Inferior parietal cortex (tissue), 1 donor: Measurements from ENCODE around the gene HTRA1.

Experiments
- DNase-seq: peaks from one replicate; pipeline ENCODE4 v3.0.0-alpha.2; 2016; ENCODE audit errors: extremely low spot score

Gene HTRA1

DNA sequence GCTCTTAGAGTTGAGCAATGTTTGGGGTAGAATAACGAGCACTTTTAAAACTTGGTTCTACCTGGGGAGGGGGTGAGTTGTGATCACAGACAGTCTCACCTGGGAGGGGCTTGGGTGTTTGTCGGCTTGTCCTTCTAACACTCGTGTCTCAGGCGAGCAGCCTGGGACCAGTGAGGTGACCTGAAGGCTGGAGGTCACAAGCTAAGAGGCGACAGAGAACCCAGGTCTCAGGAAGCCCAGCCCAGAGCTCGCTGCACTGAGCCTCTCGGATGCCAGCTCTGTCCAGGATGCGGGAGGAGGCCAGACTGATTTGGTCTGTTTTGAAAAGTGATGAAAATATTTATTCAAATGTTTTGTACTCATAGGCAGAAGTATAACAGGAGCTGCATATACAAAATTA lies 11.8 kb downstream of the HTRA1 start:
- DNase-seq, result no peak

DNA sequence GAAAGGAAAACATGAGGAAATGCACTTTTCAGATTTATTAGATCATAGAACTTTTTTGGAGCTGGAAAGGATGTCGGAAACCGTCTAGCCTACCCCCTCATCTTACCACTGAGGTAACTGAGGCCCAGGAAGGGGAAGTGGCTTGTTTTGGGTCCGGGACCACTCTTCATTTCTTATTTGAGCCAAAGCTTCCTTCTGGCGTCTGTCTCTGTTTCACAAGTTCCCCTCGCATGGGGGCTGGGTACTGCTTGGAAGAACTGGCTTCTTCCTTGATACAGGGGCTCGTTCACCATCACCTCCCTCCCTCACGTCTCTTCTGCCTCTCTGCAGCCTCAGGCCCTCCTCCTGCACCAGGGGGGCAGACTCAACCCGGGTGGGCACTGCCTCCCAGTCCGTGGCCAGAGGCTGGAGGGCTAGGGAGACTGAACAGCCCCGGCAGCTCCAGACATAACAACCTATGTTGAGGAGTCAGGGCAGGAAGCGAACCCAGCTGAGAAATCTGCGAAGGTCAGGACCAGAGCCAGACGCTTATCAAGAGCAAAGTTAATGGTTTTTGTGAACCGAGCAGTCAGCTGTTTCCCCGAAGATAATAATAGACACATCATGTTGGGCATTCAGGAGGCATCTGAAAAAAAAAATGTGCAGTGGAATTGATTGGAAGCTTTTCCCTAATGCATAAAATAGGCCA lies 12.9 kb downstream of the HTRA1 start:
- DNase-seq, result no peak

DNA sequence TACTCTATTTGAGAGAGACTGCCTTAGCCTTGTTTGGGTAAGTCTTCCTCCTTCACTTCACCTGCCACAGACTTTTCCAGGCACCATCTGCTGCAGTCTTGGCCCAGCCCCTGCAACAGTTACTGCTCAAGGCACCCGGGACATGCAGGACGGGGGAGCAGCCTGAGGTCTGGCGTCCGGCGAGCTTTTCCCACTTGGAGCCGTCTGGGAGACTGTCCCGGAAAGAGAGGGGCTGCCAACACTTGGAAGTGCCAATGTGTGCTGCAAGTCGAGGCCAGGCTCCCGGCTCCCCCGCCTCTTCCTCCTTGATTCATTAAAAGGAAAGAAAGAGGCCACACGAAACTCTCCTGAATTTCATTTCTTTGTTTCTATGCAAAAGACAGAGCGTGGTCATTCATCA lies 13.7 kb downstream of the HTRA1 start:
- DNase-seq, result no peak

DNA sequence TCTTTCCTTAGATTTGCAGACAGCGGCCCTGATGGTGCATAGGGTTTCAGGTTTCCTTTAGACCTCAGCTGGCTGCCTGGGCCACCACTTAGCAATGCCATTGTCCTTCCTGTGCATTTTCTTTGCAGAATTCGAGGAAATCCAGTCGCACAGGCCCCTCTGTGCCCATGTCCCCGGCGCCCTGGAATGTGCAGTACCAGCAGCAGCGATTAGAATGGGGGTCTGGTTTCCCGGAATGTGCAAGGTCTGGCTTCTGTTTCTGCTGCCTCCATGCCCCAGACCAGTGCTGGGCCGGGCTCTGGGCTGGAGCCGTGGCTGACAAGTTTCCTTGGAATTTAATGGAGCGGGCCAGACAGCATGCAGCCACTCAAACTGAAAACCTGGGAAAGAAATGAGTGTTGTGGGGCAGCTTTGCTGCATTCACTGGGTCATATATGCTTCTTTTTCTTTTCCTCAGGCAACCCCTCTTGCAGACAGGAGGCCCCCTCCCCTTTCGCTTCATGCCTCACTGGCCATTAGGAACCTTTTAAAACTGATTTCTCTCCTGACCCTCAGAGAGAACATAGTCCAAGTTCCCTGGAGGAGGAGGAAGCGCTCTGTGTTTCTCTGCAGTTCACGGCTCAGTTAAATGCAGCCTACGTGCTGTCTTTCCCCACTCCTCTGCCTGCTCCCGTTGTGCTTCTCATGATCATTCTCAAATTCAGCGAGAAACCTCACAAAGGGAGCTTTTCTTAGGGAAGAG lies 14.4 kb downstream of the HTRA1 start:
- DNase-seq, result no peak

DNA sequence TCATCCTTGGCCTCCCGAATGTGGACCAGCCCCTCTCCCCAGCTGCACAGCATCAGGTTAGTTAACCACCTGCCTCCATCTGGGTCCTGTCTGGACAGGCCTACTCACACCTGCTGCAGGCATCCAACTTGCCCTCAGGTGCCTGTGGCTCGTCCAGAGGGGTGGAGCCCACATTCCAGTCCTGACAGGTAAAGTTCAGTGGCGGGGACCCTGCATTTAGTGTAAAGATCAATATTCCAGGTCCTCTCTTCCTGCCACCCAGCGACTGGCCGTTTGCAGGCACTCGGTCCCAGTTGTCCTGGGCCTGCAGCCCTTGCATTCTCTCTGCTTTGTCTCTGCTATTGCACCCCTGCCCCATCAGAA lies 15.0 kb downstream of the HTRA1 start:
- DNase-seq, result no peak

DNA sequence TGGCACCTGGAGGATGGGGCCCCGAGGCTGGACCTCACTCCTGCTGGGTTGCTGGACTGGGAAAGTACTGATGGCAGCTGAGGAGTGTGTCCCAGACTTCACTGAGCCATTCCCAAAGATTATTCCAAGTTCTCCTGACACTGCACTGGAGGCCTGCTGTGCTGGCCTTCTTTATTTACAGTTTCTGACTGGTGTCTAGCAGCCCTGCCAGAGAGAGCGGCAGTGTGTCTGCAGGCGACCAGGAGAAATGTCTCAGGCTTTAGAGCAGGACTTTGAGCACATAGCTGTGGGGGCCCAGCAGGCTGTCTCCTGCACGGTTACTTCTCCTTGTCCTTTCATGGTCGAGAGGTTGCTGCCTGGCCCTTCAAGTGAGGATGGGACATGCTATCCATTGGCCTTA lies 16.1 kb downstream of the HTRA1 start:
- no peak for DNase-seq

DNA sequence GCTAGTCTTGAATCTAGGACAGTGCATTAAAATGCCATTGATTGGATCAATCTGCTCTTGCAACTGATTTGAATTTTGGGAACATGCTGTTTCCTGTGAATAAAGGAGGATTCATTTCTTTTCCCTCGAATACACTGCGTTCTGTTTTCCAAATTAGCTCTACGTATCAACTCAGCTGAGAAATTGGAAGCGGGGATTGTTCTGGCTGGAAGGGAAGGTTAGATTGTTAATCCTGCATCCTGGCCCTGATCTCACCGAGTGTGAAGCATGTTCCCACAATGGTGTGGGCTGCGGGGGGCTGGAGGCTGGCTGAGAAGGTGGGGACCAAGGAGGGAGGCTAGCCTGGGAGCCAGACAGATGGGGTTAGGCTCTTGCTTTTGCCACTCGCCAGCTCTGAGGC lies 17.6 kb downstream of the HTRA1 start:
- DNase-seq, result peak; percentile 82

DNA sequence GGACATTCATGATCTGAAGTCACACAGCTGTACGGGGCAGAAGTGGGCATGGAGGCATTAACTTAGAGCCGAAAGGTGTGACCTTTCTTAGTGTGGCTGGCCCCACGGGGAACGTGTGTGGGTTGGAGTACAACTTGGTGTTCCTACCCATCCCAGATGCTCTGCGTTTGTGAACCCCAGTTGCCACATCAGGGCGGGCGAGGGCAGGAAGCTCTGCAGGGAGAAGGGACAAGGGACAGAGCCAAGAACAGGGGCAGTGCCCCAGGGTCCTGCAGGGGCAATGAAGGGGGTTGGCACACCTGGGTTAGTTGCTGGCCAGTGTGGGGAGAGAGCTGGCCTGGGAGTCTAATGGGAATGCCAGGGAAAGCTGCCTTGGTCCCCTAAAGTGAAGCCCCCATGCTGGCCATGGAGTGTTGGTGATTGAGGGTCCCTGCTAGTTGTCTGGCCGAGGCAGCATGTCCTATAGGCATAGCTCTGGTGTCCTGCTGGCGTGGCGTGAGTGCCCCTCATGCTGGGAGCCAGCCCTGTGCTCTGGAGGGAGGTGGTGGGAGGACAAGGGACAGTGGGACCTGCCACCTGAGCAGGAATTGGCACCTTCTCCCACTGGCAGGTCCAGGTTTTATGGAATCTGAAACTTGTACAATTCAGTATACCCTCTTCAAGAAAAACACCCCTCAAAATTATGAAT lies 18.9 kb downstream of the HTRA1 start:
- no peak for DNase-seq

DNA sequence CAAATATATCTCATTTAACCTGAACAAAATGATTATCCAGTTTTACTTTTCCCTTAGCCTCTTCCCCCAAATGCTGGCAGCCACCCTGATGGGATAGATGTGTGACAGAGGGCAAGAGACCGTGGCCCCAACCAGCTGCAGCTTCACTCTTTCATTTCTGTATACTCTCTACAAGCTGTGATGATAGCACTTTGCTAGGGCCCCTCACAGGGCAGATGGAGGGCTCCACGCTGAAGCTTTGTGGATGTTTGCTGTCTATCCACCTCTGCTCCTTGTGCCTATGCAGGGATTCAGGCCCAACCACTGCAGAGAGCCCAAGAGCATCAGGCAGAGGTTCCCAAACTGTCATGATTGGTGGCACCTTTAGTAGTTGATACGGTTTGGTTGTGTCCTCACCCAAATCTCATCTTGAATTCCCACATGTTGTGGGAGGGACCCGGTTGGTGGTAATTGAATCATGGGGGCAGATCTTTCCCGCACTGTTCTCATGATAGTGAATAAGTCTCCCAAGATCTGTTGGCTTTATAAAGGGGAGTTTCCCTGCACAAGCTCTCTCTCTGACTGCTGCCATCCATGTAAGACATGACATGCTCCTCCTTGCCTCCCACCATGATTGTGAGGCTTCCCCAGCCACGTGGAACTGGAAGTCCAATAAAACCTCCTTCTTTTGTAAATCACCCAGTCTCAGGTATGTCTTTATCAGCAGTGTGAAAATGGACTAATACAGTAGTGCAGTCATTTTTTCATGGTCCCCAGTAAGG lies 20.1 kb downstream of the HTRA1 start:
- no peak for DNase-seq

DNA sequence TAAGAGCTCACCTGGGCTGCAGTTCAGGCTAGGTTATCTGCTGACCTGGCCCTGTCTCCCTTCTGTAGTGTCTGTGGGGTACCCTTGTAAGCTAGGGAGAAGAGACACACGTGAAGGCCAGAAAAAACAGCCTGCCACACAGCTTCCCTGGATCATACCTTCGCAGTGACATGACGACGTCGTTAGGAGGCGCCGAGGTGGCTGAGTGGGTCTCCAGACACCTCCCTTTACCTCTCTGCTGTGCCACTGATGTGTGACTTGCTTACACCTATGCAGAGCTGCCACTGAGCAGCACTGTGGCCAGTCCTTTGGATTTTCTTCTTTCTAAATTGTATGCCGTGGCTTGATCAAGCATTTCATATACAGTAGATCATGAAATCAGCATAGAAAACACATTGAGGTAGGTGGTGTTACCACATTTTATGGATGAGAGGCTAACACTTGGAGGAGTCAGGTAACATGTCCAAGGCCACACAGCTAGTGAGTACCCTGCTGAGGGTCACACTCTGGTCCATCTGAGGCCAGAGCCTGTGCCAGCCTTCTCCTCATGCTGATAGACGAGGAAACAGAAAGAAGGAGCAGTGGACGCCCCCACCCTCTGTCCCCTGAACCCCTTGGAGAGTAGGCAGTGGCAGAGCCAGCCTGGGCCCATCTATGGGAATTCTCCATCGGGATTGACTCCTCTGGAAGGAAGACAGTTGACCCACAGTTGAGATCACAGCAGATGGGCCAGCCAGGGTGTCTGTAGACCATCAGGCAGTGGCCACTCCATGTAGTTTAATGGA lies 23.1 kb downstream of the HTRA1 start:
- DNase-seq, result no peak

DNA sequence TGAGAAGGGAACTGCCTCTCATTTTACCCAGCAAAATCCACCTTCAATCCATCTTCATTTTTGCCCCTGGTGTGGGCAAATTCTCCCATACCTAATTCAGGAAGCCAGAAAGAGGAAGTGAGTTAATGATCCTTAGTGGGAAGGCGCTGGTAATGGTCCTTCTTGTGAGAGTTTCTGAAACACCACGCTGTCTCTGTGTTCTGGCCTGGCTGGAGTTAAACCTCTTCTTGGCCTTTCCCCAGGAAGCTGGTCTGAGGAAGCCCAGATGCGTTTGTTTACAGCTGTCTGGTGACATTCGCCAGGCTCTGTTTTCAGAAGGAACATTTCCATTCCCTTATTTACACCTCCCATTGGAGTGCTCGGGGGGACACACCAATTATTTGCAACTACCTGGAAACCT lies 24.3 kb downstream of the HTRA1 start:
- DNase-seq, result no peak

DNA sequence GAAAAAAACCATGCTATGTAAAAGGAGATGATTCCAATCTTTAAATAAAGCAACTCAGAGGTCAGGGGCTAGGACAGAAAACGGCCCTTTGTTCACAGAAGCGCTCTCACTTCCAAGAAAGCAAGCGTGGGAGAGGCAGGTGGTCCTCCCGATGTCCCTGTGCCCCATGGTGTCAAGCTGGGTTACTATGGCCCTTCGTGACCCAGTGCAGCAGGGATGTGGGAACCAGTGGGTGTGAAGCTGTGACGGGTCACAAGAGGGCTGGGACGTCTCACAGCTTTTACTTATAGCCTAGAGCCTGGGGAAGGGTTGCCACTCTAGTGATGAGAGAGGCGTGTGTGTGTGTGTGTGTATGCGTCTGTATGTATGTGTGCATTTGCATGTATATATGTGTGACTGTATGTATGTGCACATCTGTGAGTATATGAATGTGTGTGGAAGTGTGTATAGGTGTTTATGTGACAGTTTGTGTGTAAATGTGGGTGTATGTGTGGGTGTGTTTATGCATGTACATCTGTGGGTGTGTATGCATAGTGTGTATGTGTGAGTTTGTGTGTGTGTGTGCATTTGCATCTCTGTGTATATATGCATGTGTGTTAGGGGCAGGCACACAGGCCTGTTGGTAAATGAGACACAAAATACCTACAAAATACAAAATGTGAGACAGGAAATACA lies 25.2 kb downstream of the HTRA1 start:
- DNase-seq, result no peak

DNA sequence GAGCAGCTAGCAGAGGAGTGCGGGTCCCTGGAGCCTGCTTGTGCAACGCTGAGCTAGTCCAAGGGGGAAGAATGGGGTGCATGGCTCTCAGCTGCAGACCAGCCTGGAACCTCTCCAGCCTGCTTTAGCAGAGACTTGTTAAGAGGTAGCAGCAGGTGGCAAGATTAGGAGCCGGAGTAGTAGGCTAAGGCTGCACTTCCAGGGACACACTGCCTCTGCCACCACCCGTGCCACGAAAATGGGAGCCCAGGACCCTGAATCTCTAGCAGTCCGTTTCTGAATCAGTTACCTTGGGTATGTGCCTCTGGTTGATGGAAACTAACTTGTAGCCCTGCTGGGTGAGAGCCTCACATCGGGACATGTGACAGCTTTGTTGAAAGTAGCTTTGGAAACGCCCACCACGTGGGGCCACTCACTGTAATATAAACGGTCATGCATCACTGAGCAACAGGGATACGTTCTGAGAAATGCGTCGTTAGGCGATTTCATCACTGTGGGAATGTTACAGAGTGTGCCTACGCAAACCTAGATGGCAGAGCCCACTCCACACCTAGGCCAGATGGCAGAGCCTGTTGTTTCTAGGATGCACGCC lies 25.9 kb downstream of the HTRA1 start:
- no peak for DNase-seq

DNA sequence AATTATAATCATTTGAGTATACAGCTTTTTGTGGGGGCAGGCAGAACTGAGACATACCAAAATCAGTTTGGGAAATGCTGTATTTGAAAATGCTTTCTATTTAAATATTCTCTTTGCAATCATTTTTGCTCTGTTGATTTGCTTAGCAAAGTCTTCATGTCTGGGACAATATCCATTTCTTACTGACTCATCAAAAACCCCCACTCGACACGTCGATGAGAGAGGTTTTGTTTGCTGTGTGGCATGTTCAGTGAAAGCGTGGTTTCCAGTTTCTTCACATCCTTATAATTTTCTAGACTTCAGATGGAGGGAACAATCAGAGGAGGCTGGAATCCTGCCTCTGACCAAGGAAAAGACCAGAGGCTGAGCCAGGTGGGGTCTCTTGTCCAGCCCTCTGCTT lies 28.9 kb downstream of the HTRA1 start:
- DNase-seq, result no peak

DNA sequence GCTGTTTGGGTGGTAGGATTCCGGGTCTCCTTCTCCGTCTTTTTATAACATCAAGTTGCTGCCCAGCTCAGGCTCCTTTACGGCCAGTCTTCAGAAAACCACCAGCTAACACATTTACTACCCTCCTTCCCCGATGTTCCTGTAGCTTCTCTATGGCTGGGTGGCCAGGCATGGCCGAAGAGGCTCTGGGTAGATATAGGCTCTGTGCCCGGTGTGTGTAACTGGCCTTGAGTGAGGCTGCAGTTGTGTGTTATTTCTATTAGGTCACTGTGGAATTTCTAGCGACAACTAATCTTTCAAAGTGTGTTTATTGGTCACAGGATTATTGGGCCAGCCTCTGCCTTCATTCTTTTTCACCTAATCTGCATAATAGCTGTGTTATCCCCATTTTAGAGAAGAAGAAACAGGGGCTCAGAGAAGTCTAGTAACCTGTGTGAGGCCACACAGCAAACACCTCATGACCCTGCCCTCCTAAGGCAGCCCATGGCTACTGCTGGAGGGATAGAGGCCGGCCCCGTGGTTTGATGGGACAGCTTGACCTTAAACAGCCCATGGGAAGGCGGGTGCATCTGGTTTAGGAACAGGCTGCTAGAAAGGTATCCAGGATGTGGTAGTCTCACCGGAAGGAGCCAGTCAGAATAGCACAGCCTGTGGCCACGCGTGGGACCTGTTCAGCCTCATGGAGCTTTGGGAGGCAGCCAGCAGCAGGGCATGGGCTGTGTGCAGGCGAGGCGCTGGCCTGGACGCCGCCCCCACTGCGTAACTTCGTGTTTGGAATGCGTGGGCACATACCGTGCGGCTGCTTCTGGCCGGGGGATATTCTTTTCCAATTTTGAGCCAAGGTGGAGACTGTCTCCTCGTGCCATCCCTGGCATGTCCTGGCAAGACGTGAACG lies 29.7 kb downstream of the HTRA1 start:
- DNase-seq, result no peak

DNA sequence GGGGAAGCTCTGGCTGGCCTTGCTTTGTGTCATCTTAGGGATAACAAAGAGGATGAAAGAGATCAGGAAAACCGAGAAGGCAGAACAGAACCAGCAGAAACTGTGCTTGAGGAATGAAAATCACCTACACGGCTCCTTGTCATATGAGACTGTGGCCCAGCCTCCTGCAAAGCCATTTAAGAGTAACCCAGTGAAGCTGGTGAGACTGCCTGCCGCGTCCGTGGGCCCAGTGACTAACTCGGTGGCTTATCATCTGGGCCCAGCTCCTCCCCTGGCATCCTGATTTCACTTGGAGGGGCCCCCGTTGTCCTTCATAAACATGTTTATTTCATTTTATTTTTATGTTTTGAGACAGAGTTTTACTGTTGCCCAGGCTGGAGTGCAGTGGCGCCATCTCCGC lies 30.7 kb downstream of the HTRA1 start:
- no peak for DNase-seq

DNA sequence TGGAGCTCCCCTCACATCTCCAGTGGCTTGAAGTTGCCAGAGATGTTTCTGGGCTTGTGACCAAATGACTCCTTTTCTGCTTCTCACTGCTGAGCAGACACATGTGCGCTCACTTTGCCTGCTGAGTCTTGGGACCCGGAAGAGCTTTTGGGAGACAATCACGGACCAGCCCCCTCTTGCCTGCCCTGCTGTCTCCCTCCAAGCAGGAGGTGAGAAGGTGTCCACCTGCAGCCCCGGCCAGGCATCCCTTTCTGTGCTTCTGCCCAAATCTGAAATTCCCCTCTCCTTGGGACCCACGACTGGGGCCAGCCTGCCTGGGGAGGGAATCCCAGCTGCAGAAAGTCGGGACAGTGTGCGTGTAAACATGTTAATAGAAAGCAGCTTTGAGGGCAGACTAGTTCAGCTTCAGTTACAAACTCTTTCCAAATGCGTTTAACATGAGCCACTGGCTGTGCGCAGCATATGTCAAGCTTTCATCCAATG lies 31.7 kb downstream of the HTRA1 start:
- no peak for DNase-seq

DNA sequence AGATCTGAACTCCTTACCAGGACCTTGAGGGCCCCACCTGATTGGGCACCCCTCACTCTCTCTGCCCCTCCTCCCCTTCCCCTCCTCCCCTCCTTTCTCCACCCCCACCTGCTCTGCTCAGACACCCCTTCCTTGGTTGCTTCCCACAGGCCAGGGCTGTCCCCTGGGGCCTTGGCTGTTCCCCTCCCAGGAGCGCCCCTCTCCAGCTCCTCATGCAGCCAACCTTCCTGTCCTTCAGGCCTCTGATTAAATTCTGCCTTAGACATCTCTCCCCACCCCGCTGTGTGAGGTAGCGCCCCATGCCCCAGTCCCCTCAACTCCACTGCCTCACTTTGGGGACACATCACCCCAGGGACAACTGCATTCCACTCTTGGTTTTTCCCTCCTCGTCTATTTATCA lies 32.4 kb downstream of the HTRA1 start:
- no peak for DNase-seq

DNA sequence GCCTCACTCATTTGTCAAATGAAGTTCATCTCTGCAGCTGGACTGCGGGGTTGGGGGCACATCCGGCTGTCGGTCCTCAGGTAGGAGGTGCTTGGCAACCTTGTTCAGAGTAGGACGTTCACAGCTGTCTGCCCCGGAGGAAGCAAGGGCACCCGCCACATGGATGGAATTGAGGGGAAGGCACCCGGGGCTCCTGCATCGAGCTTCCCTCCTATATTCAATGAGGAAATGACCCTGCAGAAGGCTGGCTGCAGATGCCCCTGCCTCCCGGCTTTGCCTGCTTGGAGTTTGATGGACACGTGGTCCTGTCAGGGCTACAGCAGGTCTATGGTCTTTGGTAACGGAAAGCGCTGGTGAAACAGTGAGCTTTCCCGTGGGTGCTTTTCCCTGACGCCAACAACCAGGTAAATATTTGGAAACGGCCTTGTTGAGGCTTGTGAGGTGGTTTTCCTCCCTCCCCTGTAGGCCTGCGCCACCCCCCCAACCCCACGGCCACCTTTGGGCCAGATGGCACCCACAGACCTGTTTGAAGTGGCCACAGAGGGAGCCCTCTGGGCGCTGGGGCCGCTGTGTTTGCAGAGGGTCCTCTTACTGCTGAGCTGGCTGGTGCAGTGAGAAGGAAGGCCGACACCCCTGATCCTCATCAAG lies 32.9 kb downstream of the HTRA1 start:
- no peak for DNase-seq
